NCI-H2081 (cell line): Measurements from ENCODE around the gene LRRC63.
"Not testable (repeated sequence)": the region's sequence is repeated elsewhere in the genome, so short reads cannot be mapped to it uniquely, and the experiment has no call there.

Experiments used
- DNase-seq, 2 experiments: peaks; one replicate each; lab custom pipeline; 2025; lab: John Stamatoyannopoulos, UW

The LRRC63 gene, protein sequence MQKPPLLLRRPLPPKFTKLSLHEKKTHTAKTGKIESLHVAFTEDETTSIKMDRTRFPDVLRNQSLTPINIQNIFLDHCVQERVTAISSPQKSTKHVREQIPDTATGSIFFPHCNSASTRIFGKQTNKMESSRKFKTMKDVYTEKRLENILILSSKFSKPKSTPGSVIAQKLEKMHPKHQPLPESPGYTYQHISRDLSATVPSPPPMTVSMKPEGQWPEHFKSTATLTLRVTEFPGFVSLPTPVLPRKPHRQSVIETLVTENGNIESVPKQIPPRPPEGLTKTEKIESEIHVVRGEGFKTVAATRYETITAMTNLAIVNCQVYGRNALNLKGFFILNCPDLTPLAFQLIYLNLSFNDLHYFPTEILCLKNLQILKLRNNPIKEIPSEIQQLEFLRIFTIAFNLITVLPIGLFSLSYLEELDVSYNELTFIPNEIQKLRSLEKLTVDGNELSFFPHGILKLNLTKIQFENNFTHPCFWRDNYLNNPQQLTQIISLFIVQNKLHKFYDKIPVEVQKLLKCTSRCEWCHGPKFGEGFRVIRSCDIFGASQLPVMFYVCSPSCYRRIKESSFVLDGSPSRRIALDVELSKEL

GRCh38 chr13:46211483-46212351, at the start of gene LRRC63:
LRRC63 (plus strand) TSS chr13:46211928; CDS start chr13:46213035, 1,107 bp downstream.
- peak; percentile 74 to 85 for DNase-seq

GRCh38 chr13:46162741-46163140, 49.0 kb upstream of the LRRC63 start:
- not testable (repeated sequence) for DNase-seq

DNA sequence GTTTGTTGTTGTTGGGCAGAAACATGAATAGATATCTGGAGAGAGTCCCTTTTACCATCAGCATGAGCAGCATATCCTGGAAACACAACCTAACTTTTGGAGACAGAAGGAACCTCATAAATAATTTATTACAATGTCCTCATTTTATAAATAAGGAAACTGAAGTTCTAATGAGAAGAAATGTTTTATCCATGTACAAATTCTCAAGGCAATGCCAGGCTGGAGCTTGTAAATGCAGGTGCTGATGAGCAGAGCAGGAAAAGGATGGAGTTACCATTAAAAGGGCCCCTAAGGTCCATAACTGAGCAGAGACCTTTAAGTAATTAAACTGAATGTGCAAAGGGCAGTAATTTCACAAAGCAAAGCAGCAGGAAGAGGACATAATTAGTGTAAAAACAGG, 47.1 kb upstream of the LRRC63 start:
- no peak for DNase-seq

DNA sequence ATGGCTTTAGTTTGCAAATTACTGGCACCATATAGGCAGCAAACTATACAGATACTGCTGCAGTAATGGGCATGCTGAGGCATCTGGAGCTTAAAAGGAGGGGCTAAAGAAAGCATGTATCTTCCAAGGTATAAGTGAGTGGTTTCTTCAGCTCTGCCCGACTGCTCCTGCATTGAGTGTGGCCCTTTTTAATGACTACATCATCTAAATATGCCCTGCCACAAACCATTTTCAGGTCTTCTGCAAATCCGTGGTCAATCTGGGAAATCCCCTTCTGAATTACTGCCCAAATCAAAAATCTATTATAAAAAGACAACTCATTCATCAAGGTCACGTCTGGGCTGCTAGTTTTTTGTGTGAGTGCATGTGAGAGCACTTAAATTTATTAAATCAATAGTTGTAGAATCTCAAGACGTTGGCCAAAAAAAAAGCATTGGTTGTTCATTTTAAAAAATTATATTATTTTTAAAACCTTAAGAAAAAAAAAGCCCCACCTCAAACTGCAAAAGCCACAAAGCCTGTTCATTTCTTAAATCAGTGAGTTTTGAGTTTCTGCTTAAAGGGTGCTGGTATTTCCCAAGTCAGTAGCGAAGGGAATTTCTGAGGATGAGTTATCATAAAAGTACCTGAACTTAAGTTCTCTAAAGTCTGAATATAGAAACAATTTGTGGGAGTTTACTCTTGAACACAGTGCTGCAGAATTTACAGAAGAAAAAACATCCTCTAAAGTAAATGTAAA, 46.1 kb upstream of the LRRC63 start:
- no peak for DNase-seq

DNA sequence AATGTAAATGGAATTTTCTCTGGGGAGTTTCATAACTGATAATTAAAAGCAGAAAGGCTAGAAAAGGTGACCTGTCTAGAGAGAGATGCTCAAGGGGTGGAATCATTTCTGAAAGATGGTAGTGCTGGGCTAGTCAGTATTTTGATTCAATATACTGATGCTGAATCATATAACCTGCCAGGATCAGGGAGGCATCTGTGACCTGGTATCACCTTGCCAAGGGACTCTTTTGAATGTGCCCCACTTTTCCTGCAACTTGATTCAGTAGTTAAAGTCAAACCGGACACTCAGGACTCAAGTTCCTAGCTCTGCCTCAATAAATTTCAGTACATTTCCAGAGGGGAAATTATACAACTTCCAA, 45.5 kb upstream of the LRRC63 start:
- DNase-seq, result no peak

- no peak for DNase-seq
These were observed 44.6 kb upstream of the LRRC63 start for GRCh38 chr13:46166947-46167610.

GRCh38 chr13:46168341-46168740, 43.4 kb upstream of the LRRC63 start:
- DNase-seq, result no peak

DNA sequence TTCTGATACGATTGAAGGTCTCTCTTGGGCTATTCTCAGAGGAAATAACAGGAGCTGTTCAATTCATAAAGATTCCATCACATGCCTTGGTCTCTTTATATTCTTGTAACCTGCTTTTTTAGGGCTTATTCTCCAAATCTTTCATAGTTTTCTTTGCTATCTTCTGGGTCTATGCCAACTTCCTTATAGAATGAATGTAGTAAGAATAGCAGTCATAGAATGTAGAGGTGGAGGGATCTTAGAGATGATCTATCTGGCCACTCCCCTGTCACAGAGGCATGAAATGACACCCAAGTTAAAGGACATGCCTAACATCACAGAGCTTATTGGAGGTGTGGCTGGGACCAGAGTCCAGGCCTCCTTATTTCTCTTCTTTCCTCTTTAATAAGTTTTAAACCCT, 42.9 kb upstream of the LRRC63 start:
- DNase-seq, result no peak

DNA sequence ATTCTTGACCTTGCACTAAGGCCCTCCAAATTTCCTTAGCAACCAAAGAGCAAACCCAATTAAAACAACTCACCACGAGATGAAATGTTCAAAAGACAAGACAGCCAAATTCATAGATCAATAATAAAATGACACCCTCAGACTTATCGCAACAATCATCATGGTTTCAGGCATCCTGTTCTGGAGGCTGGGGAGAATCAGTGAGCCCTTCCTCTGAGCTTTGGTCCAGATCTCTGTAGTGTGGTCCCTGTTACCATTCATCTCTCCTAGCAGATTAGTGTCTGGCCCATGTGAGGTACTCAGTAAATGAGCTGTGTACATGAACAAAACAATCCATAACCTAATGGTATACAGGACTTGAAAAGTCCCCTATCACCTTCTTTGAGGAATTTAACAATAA, 42.0 kb upstream of the LRRC63 start:
- no peak for DNase-seq

DNA sequence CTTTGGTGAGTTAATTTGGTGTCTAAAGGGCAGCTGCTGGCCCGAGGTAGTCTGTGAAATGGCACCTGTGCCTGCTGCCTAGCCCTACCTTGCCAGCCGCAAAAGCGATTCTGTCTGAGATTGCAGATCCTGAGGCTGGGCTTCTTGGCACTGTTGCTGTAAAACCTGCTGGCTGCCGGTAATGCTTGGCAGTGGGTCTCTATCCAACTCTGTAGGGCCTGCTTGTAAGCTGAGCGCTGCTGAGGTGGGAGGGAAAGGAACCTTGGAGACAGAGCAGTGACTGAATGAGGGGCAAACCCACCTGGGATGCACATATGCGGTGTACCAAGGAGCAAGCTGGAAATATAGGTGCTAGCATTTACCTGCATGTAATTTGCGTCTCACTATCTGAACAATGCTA, 41.5 kb upstream of the LRRC63 start:
- DNase-seq, result no peak

DNA sequence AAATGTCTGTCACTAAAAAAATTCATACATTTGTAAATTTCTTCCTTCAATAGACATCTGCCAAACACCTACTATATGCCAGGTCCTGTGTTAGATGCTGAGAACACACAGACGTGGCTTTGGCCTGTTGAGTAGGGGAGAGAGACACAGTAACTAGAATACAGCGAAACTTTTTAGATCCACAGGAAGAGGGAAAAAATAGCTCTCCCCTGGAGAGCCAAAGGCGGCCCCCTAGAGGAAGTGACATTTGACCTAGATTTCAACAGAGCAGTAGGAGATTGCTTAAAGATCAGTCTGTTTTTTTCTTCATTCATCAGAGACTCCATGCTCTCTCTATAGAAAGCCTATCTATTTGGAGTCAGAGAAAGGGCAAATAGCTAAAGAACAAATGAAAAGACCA, 41.0 kb upstream of the LRRC63 start:
- no peak for DNase-seq

DNA sequence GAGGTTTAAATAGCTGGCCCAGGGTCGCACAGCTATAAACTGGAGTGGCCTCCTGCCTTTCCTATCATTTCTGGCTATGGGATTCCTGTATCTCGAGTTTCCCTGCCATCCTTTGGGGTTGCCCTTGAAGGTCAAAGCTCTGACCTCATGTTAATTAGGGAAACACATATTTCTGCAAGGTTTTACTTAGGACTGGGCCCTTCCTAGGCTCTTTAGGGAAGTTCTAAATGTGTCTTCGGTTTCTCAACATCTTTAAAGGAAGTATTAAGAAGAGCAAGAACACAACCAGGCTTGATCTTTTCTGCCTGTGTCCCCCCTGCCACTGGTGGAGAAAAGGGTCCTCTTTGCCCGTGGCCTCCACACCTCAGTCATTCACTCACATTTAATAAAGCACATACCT, 40.5 kb upstream of the LRRC63 start:
- DNase-seq, result no peak

GRCh38 chr13:46171739-46172138, 40.0 kb upstream of the LRRC63 start:
- DNase-seq, result no peak

DNA sequence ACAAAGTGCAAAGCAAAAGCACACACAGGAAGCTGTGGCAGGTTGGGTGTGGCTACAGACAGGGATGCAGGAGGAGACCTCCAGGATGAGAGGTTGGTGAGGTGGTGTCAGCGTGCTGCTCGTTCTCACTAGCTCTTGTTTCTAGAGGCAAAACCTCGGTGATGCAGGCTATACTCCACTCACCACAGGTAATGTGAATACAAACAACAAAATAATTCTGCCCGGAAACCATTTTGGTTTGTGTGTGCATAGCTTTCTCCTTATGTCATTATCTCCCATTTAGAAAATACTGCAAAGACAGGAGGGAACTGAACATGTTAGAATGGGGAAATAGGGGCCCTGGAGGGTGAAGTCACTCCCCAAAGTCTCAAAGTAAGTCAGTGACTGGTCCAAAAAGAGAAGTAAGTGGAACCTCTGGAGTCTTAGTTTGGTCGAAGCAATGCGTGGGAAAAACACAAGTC, 39.2 kb upstream of the LRRC63 start:
- no peak for DNase-seq

DNA sequence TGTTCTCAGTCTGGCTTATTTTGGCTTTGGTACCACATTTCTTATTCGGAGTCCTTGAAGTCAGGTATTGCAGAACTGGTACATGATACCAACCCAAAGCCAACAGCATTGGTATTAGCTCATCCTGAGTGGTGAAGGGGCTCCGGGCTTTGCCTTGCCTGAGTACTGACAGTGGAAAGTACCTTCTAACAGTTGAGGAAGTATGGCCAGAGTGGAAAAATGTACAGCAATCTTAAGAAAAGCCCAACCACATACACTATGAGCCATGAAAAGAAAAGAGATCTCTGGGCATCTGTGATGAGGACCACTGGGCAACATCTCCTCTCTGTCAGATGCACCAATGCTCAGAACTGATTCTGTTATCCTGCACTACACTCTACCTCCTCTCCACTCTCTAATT, 38.1 kb upstream of the LRRC63 start:
- DNase-seq, result no peak

- no peak for DNase-seq
These were observed 35.0 kb upstream of the LRRC63 start for GRCh38 chr13:46176756-46177155.

DNA sequence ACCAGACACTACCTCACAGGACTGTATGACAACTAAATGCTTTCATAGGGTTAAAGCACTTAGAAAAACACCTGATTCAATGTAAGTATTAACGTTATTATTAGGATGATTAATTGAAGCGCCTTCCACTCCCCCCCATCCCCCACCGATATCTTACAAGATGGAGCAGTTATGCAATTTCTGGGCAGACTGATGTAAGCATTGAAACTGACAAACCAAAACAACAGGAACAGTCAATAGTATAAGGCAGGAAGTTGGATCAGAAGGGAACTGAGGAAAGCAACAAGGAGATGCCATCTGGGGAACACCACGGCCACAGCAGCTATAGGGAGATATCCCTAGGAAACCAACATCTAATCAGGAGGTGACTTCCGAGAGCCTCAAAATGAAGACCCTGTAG, 33.6 kb upstream of the LRRC63 start:
- DNase-seq, result no peak

DNA sequence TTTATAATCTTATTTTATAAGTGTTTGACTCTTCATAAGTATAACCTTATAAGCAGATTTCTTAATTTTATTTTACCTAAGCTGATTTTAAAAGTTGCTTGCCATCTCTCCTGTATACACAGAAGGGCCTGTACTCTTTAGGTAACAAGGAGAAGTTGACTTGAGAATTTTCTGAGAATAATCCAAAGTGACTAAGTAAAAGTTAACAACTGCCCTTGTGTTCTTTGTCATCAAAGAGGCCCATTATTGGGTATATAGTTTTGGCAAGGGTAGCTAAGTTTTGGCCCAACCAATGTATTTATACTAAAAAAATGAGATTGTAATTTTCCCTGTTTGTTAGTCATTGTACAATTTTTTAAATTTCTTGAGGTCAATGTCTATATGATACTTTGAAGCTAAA, 32.9 kb upstream of the LRRC63 start:
- DNase-seq, result no peak

GRCh38 chr13:46179491-46179908, 32.2 kb upstream of the LRRC63 start:
- DNase-seq, result no peak

- no peak for DNase-seq
These were observed 31.6 kb upstream of the LRRC63 start for GRCh38 chr13:46179969-46180763.

DNA sequence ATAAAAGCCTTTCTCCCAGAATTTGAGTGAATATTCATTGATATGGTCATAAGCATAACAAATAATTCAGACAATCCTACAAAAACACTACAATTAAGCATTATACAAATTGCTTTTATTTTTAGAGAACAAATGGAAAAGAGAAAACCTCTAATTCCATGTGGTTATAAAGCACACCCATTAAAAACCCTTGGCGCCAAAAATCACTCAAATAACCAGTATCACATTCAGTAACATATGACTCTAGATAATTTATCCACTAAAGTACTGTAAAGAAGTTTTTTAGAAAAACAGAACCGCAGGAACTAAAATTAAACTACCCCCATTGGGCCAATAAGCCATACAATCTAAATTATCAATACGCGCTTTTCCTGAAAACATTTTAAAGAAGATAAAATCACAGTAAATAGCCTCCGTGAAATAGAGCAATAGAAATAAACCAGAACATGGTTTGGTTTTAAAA, 30.3 kb upstream of the LRRC63 start:
- DNase-seq, result no peak
